ENCODE measurements around the gene RNF224. TPM values are rescaled to one million over a fixed set of nuclear protein-coding genes. Genes with fewer than 3 reads are reported as not detected.

Gene RNF224
- total and polyA plus RNA-seq, 4 donors: 0.06 to 2.2 (median 1.3) TPM; not detected in 1

DNA sequence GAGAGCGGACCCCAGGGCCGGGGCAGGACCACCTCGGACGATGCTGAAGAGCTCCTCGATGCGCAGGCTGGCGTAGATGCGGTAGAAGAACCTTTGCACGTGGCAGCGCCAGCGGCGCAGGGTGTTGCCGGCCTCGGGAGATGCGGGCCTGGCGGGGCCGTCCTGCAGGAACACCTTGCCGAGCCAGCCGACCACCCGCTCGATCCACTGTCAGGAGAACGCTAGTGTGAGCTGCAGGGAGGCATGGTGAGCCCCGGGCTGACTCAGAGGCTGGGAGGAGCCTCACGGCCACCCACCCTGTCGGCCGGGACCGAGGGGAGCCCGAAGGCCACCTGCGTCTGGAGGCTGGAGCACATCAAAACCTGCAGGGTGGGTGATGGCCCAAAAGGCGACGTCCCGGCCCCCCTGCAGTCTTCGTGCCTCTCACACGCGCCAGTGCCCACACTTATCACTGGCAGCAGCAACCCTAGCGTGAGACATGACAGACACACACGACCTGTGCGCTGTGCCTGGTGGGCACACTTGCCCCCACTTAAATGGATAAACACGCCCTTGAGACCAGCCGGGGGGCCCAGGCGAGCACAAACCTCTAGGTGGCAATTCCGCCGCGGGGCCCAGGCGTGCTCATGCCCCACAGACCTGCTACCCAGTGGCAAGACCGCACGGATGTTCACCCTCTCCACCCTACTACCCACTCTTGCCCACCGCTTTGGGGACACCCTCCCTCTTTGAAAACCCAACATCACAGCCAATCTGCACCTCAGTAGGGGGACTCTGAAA lies 42.2 kb upstream of the RNF224 start:
- H3K27ac ChIP-seq (ENCODE audit: low read depth, low read length): no peak overlapping the region
- no peaks in the 10 kb centered on the region for H3K9me3 ChIP-seq (ENCODE audit: control insufficient read depth, insufficient read depth, low read length)
- DNase-seq (ENCODE audit: low read depth in 4 of 6, low spot score in 6 of 6): no peak
- peaks cover 92% of the 10 kb centered on the region for H3K36me3 ChIP-seq (ENCODE audit: control insufficient read depth, insufficient read depth, low read length)
- peaks cover 40% of the 10 kb centered on the region for H3K4me1 ChIP-seq (ENCODE audit: control insufficient read depth, insufficient read depth, low read length)
- H3K27me3 ChIP-seq (ENCODE audit: control insufficient read depth, insufficient read depth, low read length): no peaks in the 10 kb centered on the region
- H3K4me3 ChIP-seq (ENCODE audit: low read depth, low read length): no peak overlapping the region
- WGBS (ENCODE audit: insufficient coverage): 93% methylated on average over 48 of the region's 48 CpGs

DNA sequence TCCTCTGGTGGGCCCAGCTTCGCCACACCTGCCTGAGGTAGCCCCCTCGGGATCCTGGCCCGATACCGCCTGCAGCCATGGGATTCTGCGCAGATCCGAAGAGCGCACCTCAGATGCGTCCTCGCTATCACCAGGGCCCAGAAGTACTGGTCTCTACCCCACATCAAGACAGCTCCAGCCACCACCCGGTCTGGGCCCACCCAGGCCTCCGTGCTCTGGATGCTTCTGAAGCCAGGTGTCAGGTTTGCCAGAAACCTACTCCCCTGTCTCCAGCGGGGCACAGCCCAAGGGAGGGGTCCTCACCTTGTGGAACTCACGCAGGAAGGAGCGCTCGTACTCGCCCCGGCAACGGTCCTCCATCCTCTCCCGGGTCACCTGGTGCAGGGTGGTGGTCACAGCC lies 41.4 kb upstream of the RNF224 start:
- peaks cover 48% of the 10 kb centered on the region for H3K4me1 ChIP-seq (ENCODE audit: control insufficient read depth, insufficient read depth, low read length)
- DNase-seq (ENCODE audit: low read depth in 4 of 6, low spot score in 6 of 6): no peak
- H3K36me3 ChIP-seq (ENCODE audit: control insufficient read depth, insufficient read depth, low read length): peaks cover 92% of the 10 kb centered on the region
- no peaks in the 10 kb centered on the region for H3K9me3 ChIP-seq (ENCODE audit: control insufficient read depth, insufficient read depth, low read length)
- H3K4me3 ChIP-seq (ENCODE audit: low read depth, low read length): no peak overlapping the region
- H3K27ac ChIP-seq (ENCODE audit: low read depth, low read length): no peak overlapping the region
- H3K27me3 ChIP-seq (ENCODE audit: control insufficient read depth, insufficient read depth, low read length): no peaks in the 10 kb centered on the region
- WGBS (ENCODE audit: insufficient coverage): 96% methylated on average over 19 of the region's 19 CpGs

DNA sequence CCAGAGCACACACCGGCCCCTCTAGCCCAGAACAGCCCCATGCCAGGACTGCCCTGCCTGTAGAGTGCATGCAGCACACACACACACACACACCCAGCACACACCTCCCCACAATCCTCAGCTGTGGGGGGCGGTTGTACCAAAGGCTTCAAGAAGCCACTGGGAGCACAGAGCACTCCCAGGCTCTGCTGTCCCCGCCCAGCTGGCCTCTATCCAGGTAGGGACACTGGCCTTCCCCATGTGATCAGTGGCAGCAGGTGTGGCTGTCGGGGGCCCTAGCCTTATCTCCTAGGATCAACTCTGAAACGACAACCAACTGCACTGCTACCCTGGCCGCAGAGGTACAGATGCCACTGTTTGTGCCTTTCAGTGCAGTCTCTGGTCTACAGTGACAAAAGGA lies 40.9 kb upstream of the RNF224 start:
- Histone ChIP-seq H3K4me3 (ENCODE audit: low read depth, low read length) (no peak overlapping the region), H3K27ac (ENCODE audit: low read depth, low read length) (no peak overlapping the region), H3K9me3 (ENCODE audit: control insufficient read depth, insufficient read depth, low read length) (no peaks in the 10 kb centered on the region), H3K36me3 (ENCODE audit: control insufficient read depth, insufficient read depth, low read length) (peaks cover 92% of the 10 kb centered on the region), H3K27me3 (ENCODE audit: control insufficient read depth, insufficient read depth, low read length) (no peaks in the 10 kb centered on the region), H3K4me1 (ENCODE audit: control insufficient read depth, insufficient read depth, low read length) (peaks cover 48% of the 10 kb centered on the region)
- DNase-seq (ENCODE audit: low read depth in 4 of 6, low spot score in 6 of 6): no peak
- 89% methylated on average over 6 of the region's 6 CpGs for WGBS (ENCODE audit: insufficient coverage)

DNA sequence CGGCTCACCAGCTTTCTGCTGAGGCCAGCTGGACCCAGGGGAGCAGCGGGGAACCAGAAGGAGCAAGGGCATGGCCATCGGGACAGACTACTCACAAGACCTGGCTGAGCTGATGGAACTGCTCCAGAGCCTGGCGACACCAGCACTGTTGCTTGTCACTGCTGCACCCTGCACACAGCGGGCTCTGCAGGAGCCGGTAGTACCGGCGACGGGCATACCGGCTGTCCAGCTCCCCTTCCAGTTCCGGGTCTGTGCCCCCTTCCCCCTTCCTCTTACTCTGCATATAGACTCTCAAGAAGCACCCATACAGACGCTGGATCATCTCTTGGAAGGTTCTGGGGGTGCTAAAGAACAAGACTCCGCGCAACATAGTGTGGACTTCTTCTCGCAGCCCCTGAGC lies 39.9 kb upstream of the RNF224 start:
- H3K27ac ChIP-seq (ENCODE audit: low read depth, low read length): no peak overlapping the region
- DNase-seq (ENCODE audit: low read depth in 4 of 6, low spot score in 6 of 6): no peak
- WGBS (ENCODE audit: insufficient coverage): 86% methylated on average over 10 of the region's 15 CpGs

GRCh38 chr9:137188086-137188489 lies 39.2 kb upstream of the RNF224 start:
- H3K36me3 ChIP-seq (ENCODE audit: control insufficient read depth, insufficient read depth, low read length): peaks cover 92% of the 10 kb centered on the region
- WGBS (ENCODE audit: insufficient coverage): under 1% methylated on average over 31 of the region's 31 CpGs

More for the DNA sequence above, 39.9 kb upstream of the RNF224 start:
- Histone ChIP-seq H3K4me3 (ENCODE audit: low read depth, low read length) (peak overlapping the region; percentile 96), H3K4me1 (ENCODE audit: control insufficient read depth, insufficient read depth, low read length) (peaks cover 57% of the 10 kb centered on the region), H3K9me3 (ENCODE audit: control insufficient read depth, insufficient read depth, low read length) (no peaks in the 10 kb centered on the region), H3K36me3 (ENCODE audit: control insufficient read depth, insufficient read depth, low read length) (peaks cover 92% of the 10 kb centered on the region), H3K27me3 (ENCODE audit: control insufficient read depth, insufficient read depth, low read length) (no peaks in the 10 kb centered on the region)

DNA sequence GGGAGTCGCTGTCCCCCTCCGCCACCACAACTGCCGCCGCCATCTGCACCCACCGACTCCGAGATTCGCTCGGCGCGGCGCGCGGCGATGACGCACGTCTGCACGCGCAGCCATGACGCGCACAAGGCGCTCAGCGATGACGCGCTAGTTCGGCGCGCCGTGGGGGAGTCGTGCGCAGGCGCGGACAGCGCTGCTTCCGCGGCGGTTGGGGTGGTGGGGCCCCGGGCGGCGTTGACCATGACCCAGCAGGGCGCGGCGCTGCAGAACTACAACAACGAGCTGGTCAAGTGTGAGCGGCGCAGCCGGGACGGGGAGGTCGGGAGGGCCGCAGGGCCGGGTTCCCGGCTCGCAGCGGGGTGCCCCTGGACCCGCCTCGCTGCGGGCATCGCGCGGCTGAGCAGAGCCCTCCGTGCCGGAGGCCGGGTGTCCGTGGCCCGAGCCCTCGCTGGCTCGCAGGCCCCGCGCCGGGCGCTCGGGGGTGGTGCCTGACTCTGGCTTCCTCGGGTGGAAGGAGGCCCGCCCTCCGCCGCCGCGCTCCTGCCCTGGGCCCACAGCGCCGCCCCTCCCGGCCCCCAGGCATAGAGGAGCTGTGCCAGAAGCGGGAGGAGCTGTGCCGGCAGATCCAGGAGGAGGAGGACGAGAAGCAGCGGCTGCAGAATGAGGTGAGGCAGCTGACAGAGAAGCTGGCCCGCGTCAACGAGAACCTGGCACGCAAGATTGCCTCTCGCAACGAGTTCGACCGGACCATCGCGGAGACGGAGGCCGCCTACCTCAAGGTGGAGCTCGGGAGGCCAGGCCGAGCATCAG lies 38.6 kb upstream of the RNF224 start, which contains the start of the genes ANAPC2 and SSNA1:
Gene ANAPC2, minus strand, starts transcription at position 71 of the 807 bp plus-strand sequence. Its CDS starts 28 bp downstream, at position 43.
Gene SSNA1, plus strand, starts transcription at position 187 of the 807 bp plus-strand sequence. Its CDS starts 51 bp downstream, at position 238.
- H3K36me3 ChIP-seq (ENCODE audit: control insufficient read depth, insufficient read depth, low read length): peaks cover 92% of the 10 kb centered on the region

More at GRCh38 chr9:137188086-137188489, 39.2 kb upstream of the RNF224 start:
- Histone ChIP-seq H3K9me3 (ENCODE audit: control insufficient read depth, insufficient read depth, low read length) (no peaks in the 10 kb centered on the region), H3K4me1 (ENCODE audit: control insufficient read depth, insufficient read depth, low read length) (peaks cover 57% of the 10 kb centered on the region), H3K4me3 (ENCODE audit: low read depth, low read length) (peak overlapping the region; percentile 96), H3K27ac (ENCODE audit: low read depth, low read length) (peak overlapping the region; percentile 64), H3K27me3 (ENCODE audit: control insufficient read depth, insufficient read depth, low read length) (no peaks in the 10 kb centered on the region)
- DNase-seq (ENCODE audit: low read depth in 4 of 6, low spot score in 6 of 6): no peak

DNA sequence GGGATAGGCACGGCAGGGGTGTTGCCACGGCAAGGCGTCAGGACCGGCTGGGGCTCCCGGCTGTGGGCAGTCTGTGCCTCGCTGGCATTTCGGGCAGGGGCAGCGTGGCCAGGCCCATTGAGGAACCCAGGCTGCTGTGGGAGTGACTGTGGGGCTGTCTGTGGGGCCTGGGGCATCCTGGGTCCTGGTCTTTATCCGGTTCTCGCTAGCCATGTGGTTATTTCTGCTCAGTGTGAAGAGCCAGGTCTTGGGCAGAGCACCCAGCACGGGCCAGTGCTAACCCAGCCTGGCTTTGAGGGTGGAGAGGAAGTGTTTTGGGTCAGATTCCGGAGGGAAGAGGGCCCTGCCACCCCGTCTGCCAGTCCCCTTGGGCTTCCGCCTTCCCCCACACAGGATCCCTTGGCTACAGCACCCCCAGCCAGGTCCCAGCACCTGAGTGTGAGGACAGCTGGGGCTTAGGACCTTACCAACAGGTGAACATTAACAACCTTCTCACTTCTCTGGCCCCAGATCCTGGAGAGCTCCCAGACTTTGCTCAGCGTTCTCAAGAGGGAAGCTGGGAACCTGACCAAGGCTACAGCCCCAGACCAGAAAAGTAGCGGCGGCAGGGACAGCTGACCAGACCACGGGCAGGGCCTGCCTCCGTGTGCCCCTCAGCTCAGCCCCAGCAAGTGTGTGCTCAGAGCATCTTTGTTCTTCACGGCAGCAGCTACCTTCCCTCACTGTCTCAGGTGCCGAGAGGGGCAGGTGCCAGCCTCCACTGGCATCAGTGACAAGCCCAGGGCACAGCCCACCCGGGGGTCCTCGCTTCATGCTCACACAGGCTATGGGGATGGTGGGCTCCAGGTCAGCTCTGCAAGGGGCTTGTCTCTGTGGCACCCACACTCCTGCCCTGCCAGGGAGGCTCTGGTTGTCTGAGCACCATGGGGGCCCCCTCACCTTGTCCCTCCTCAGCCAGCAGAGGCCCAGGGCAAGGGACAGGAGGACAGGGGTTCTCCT lies 37.7 kb upstream of the RNF224 start:
- H3K4me3 ChIP-seq (ENCODE audit: low read depth, low read length): peak overlapping the region; percentile 96
- no peak for DNase-seq (ENCODE audit: low read depth in 4 of 6, low spot score in 6 of 6)
- WGBS (ENCODE audit: insufficient coverage): 46% methylated on average over 21 of the region's 23 CpGs
- H3K9me3 ChIP-seq (ENCODE audit: control insufficient read depth, insufficient read depth, low read length): no peaks in the 10 kb centered on the region
- H3K27ac ChIP-seq (ENCODE audit: low read depth, low read length): peak overlapping the region; percentile 79
- no peaks in the 10 kb centered on the region for H3K27me3 ChIP-seq (ENCODE audit: control insufficient read depth, insufficient read depth, low read length)
- H3K4me1 ChIP-seq (ENCODE audit: control insufficient read depth, insufficient read depth, low read length): peaks cover 60% of the 10 kb centered on the region
- peaks cover 92% of the 10 kb centered on the region for H3K36me3 ChIP-seq (ENCODE audit: control insufficient read depth, insufficient read depth, low read length)

More for the DNA sequence above, 38.6 kb upstream of the RNF224 start, which contains the start of the genes ANAPC2 and SSNA1:
- WGBS (ENCODE audit: insufficient coverage): under 1% methylated on average over 98 of the region's 98 CpGs
- H3K9me3 ChIP-seq (ENCODE audit: control insufficient read depth, insufficient read depth, low read length): no peaks in the 10 kb centered on the region
- H3K27me3 ChIP-seq (ENCODE audit: control insufficient read depth, insufficient read depth, low read length): no peaks in the 10 kb centered on the region
- DNase-seq (ENCODE audit: low read depth in 4 of 6, low spot score in 6 of 6): peak; percentile 88 to 98 (median 94)
- H3K27ac ChIP-seq (ENCODE audit: low read depth, low read length): peak within 1 kb of the TSS; percentile 79
- peaks cover 57% of the 10 kb centered on the region for H3K4me1 ChIP-seq (ENCODE audit: control insufficient read depth, insufficient read depth, low read length)
- H3K4me3 ChIP-seq (ENCODE audit: low read depth, low read length): peak within 1 kb of the TSS; percentile 96

GRCh38 chr9:137190315-137190856 lies 36.9 kb upstream of the RNF224 start:
- DNase-seq (ENCODE audit: low read depth in 4 of 6, low spot score in 6 of 6): no peak
- 79% methylated on average over 9 of the region's 9 CpGs for WGBS (ENCODE audit: insufficient coverage)
- H3K4me3 ChIP-seq (ENCODE audit: low read depth, low read length): no peak overlapping the region
- H3K9me3 ChIP-seq (ENCODE audit: control insufficient read depth, insufficient read depth, low read length): no peaks in the 10 kb centered on the region
- H3K4me1 ChIP-seq (ENCODE audit: control insufficient read depth, insufficient read depth, low read length): peaks cover 68% of the 10 kb centered on the region
- H3K27me3 ChIP-seq (ENCODE audit: control insufficient read depth, insufficient read depth, low read length): no peaks in the 10 kb centered on the region
- no peak overlapping the region for H3K27ac ChIP-seq (ENCODE audit: low read depth, low read length)
- peaks cover 92% of the 10 kb centered on the region for H3K36me3 ChIP-seq (ENCODE audit: control insufficient read depth, insufficient read depth, low read length)

Data from spinal cord (tissue), 10 donors.